IMR-90 (cell line): Measurements from ENCODE around the gene ANO4. TPM values are rescaled to one million over a fixed set of nuclear protein-coding genes. Genes with fewer than 3 reads are reported as not detected.

ENCODE experiments used
- ATAC-seq: fragments of 200-7000 bp; cut with Tn5 transposase; 2 replicates; pipeline ENCODE4 v1.9.1; 2020; ENCODE audit warnings: low read depth, mild to moderate bottlenecking, moderate library complexity
- BruUV-seq: library from RNA; stranded (reverse); fragments of 400-500 nt; replicated peaks from 2 replicates; lab custom pipeline; 2021; lab: Mats Ljungman, UMichigan
- CTCF ChIA-PET: fragments of 300-600 bp; formaldehyde crosslinking; extraction: SDS; loops from one replicate; lab custom pipeline; 2021; ENCODE audit warnings: antibody characterized with exemption; lab: Yijun Ruan, JAX
- POLR2A ChIA-PET: fragments of 300-600 bp; sonication (Branson Sonifier 250); formaldehyde crosslinking; loops from one replicate; lab custom pipeline; 2022; ENCODE audit warnings: antibody characterized with exemption; ENCODE audit not compliant: unreplicated experiment; lab: Charles Lee
- DNase-seq: peaks from one replicate; pipeline ENCODE4 v3.0.0; 2013
- H2AFZ ChIP-seq: replicated peaks from 2 replicates; pipeline ENCODE3; 2013; ENCODE audit warnings: low read length, mild to moderate bottlenecking; ENCODE audit not compliant: poor library complexity
- H2AK5ac ChIP-seq: 2 replicates; pipeline ENCODE4 v1.6.1; 2013; ENCODE audit warnings: low read depth, low read length, inconsistent platforms
- H2AK9ac ChIP-seq: replicated peaks from 2 replicates; pipeline ENCODE3; 2013; ENCODE audit warnings: mild to moderate bottlenecking, low read depth, low read length, moderate library complexity; ENCODE audit not compliant: poor library complexity
- H2BK120ac ChIP-seq: 2 replicates; pipeline ENCODE4 v1.6.1; 2013; ENCODE audit warnings: low read depth, low read length, inconsistent platforms
- H2BK15ac ChIP-seq: 3 replicates; pipeline ENCODE4 v1.6.1; 2013; ENCODE audit warnings: low read depth, low read length, inconsistent platforms
- H2BK20ac ChIP-seq: 2 replicates; pipeline ENCODE4 v1.6.1; 2013; ENCODE audit warnings: low read depth, mild to moderate bottlenecking, inconsistent platforms, low read length, moderate library complexity
- H2BK5ac ChIP-seq: 2 replicates; pipeline ENCODE4 v1.6.1; 2013; ENCODE audit warnings: mild to moderate bottlenecking, low read depth, low read length, inconsistent platforms; ENCODE audit not compliant: poor library complexity, severe bottlenecking
- H3K14ac ChIP-seq: replicated peaks from 2 replicates; pipeline ENCODE4 v1.6.1; 2013; ENCODE audit warnings: low read depth, low read length, inconsistent platforms
- H3K18ac ChIP-seq: 2 replicates; pipeline ENCODE4 v1.6.1; 2013; ENCODE audit warnings: low read depth, low read length, control low read depth
- H3K23ac ChIP-seq: 2 replicates; pipeline ENCODE4 v1.6.1; 2013; ENCODE audit warnings: low read depth, low read length, inconsistent platforms
- H3K27ac ChIP-seq: 2 replicates; pipeline ENCODE4 v1.5.1; 2013; ENCODE audit warnings: mild to moderate bottlenecking, control low read depth, low read length; ENCODE audit not compliant: insufficient read depth
- H3K27me3 ChIP-seq: 2 replicates; pipeline ENCODE4 v1.6.1; 2013; ENCODE audit warnings: low read length; ENCODE audit not compliant: control insufficient read depth, insufficient read depth
- H3K36me3 ChIP-seq: 2 replicates; pipeline ENCODE4 v1.6.1; 2013; ENCODE audit warnings: low read length, mixed read lengths; ENCODE audit not compliant: control insufficient read depth, insufficient read depth
- H3K4ac ChIP-seq: 2 replicates; pipeline ENCODE4 v1.6.1; 2013; ENCODE audit warnings: low read depth, low read length, inconsistent platforms
- H3K4me1 ChIP-seq: 2 replicates; pipeline ENCODE4 v1.6.1; 2013; ENCODE audit warnings: low read length, mixed read lengths; ENCODE audit not compliant: control insufficient read depth, insufficient read depth
- H3K4me2 ChIP-seq: 2 replicates; pipeline ENCODE4 v1.6.1; 2013; ENCODE audit warnings: low read depth, mild to moderate bottlenecking, control low read depth, low read length, moderate library complexity
- H3K4me3 ChIP-seq: 2 replicates; pipeline ENCODE4 v1.5.1; 2013; ENCODE audit warnings: low read depth, mild to moderate bottlenecking, control low read depth, low read length, moderate library complexity; ENCODE audit not compliant: insufficient read depth
- H3K56ac ChIP-seq: 2 replicates; pipeline ENCODE4 v1.6.1; 2013; ENCODE audit warnings: low read length, inconsistent platforms; ENCODE audit not compliant: insufficient read depth; ENCODE audit errors: extremely low read depth
- H3K79me1 ChIP-seq, 2 experiments: 2 replicates each; pipeline ENCODE4 v1.6.1; 2013; ENCODE audit warnings: low read length in 2 of 2, inconsistent platforms in 1 of 2, low read depth in 1 of 2
- H3K9ac ChIP-seq: 2 replicates; pipeline ENCODE4 v1.6.1; 2013; ENCODE audit warnings: low read depth, low read length, control low read depth
- H3K9me1 ChIP-seq: 2 replicates; pipeline ENCODE4 v1.6.1; 2013; ENCODE audit warnings: low read length, inconsistent platforms; ENCODE audit not compliant: insufficient read depth
- H3K9me3 ChIP-seq: 2 replicates; pipeline ENCODE4 v1.6.1; 2013; ENCODE audit warnings: low read length; ENCODE audit not compliant: control insufficient read depth, insufficient read depth
- H4K20me1 ChIP-seq: 2 replicates; pipeline ENCODE4 v1.6.1; 2013; ENCODE audit warnings: low read length, inconsistent platforms; ENCODE audit not compliant: insufficient read depth
- H4K5ac ChIP-seq: 2 replicates; pipeline ENCODE4 v1.6.1; 2013; ENCODE audit warnings: mild to moderate bottlenecking, low read depth, low read length, control low read depth
- H4K8ac ChIP-seq, 2 experiments: 2 replicates each; pipeline ENCODE4 v1.6.1; 2013; ENCODE audit warnings: low read depth in 2 of 2, low read length in 2 of 2, control low read depth in 1 of 2, inconsistent platforms in 1 of 2
- H4K91ac ChIP-seq: 2 replicates; pipeline ENCODE4 v1.6.1; 2013; ENCODE audit warnings: low read depth, low read length, inconsistent platforms; ENCODE audit not compliant: insufficient read depth
- MXI1 ChIP-seq: IDR thresholded peaks from 2 replicates; pipeline ENCODE4 v1.6.1; 2012; ENCODE audit warnings: low read depth, mild to moderate bottlenecking, low read length, moderate library complexity, borderline replicate concordance
- SMC3 ChIP-seq: fragments of 150-350 bp; IDR thresholded peaks from 2 replicates; pipeline ENCODE4 v1.6.1; 2016; ENCODE audit warnings: low read depth, mild to moderate bottlenecking, antibody characterized with exemption, low read length, moderate library complexity
- WGBS, 2 experiments: methylation state at CpG; one replicate each; pipeline versions ENCODE4 v1.1.5 to v1.1.7; 2013; ENCODE audit warnings: missing lambda C conversion rate in 2 of 2; ENCODE audit not compliant: insufficient read length in 1 of 2; ENCODE audit errors: extremely low coverage in 2 of 2; 5-methylcytosine and 5-hydroxymethylcytosine counted together
- dilution Hi-C: fragments of 300-500 bp; cut with HindIII; formaldehyde crosslinking; loops from one replicate; pipeline ENCODE4 v1.14.3; 2018; ENCODE audit warnings: low sequenced_read_pairs; ENCODE audit not compliant: unreplicated experiment
- in situ Hi-C: fragments of 300-500 bp; cut with MboI; formaldehyde crosslinking; loops from 3 replicates; pipeline ENCODE4 v1.14.3; 2019; ENCODE audit warnings: low sequenced_read_pairs, inconsistent platforms, mixed read lengths
- intact Hi-C: fragments of 100-400 bp; cut with micrococcal nuclease; formaldehyde crosslinking; loops from 2 replicates; pipeline ENCODE4 v1.10.0; 2022
- polyA plus RNA-seq, 3 experiments: library from polyadenylated mRNA; depleted of rRNA; stranded (reverse); fragments of >200 nt; gene quantifications; 2 replicates each; pipeline ENCODE4 v1.2.3, GENCODE V29; 2012; ENCODE audit warnings: low replicate concordance in 1 of 3
- total RNA-seq: library from RNA; depleted of rRNA; stranded (reverse); fragments of >200 nt; gene quantifications from 2 replicates; pipeline ENCODE4 v1.2.3, GENCODE V29; 2012
- TF ChIP-seq, protein P1 (sequence below): fragments of 150-350 bp; IDR thresholded peaks from 2 replicates; pipeline ENCODE4 v1.6.1; 2016; ENCODE audit warnings: low read depth, mild to moderate bottlenecking, low read length, moderate library complexity, borderline replicate concordance

ANO4 gene
- total and polyA plus RNA-seq, 2 of the 4 experiments (the other 2 are of a cell fraction), result 4.7 to 10.2 TPM

DNA sequence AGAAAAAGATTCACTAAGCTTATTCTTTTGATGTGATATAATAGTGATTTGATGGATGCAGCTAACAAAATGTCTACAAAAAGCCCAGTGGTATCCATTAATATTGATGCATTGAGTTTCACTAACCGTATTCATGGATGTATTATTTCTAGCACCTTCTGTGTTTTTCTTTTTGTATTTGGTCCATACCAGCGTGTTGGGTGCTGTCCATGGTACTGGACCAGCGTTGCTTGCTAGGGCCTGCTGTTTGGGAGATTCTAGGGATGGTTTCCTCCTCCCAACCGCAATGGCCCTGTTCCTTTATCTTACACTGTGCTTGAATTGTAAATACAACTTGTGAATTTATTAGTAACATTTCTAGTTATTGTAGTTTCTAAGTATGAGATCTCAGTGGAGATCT lies 31.7 kb downstream of the ANO4 start:
- in situ Hi-C loops (no loop called here), dilution Hi-C loops (no loop called here), intact Hi-C loops (loop anchor here (5.0 to 10.0 kb wide), 4 partner anchors 161 to 498 kb away; partner anchors contain the start of gene UTP20)
- POLR2A ChIA-PET, result no interaction called here
- Histone ChIP-seq H3K27ac (no peak overlapping the region), H3K4me2 (no peak overlapping the region), H4K20me1 (peaks cover 7% of the 10 kb centered on the region; the same call in 1 of the 2 replicates), H4K91ac (no peak overlapping the region), H2BK20ac (no peak overlapping the region), H2AK9ac (no peak overlapping the region), H3K4me3 (no peak overlapping the region), H2BK15ac (no peak overlapping the region), H3K4ac (no peak overlapping the region), H3K9me3 (no peaks in the 10 kb centered on the region), H4K8ac (no peak overlapping the region), H2BK120ac (no peak overlapping the region), H3K4me1 (no peaks in the 10 kb centered on the region), H3K36me3 (no peaks in the 10 kb centered on the region; the same call in 1 of the 2 replicates), H3K56ac (no peak overlapping the region), H2AK5ac (no peak overlapping the region), H3K27me3 (no peaks in the 10 kb centered on the region), H4K5ac (no peak overlapping the region), H3K79me1 (peaks cover 0 to 2% of the 10 kb centered on the region in 2 experiments; a peak in 1 of 4 replicates), H3K9ac (no peak overlapping the region), H3K9me1 (no peaks in the 10 kb centered on the region), H2BK5ac (no peak overlapping the region), H3K23ac (no peak overlapping the region), H3K18ac (no peak overlapping the region), H3K14ac (no peak overlapping the region), H2AFZ (no peak overlapping the region)
- DNase-seq (peak; percentile 58), ATAC-seq (peak; percentile 50; the same call in 1 of the 2 replicates)
- BruUV-seq, result no TSS peak
- CTCF ChIA-PET, result interaction anchor here (1.0 kb wide), 1 partner anchor 250 kb away, joined by 3 read pairs; no protein-coding TSS in a partner anchor
- no peak for TF ChIP-seq SMC3
- peak; percentile 81 for TF ChIP-seq MXI1
- TF ChIP-seq, protein P1, sequence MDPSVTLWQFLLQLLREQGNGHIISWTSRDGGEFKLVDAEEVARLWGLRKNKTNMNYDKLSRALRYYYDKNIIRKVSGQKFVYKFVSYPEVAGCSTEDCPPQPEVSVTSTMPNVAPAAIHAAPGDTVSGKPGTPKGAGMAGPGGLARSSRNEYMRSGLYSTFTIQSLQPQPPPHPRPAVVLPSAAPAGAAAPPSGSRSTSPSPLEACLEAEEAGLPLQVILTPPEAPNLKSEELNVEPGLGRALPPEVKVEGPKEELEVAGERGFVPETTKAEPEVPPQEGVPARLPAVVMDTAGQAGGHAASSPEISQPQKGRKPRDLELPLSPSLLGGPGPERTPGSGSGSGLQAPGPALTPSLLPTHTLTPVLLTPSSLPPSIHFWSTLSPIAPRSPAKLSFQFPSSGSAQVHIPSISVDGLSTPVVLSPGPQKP, result no peak
- no CpG with 5 or more reads among the region's 4 CpGs for WGBS, 2 experiments
